Left lung (tissue), 10 donors: ENCODE measurements around the gene PHEX. TPM values are rescaled to one million over a fixed set of nuclear protein-coding genes. Genes with fewer than 3 reads are reported as not detected.

ENCODE experiments used
- ATAC-seq: fragments of 200-7000 bp; cut with Tn5 transposase; one replicate; pipeline ENCODE4 v1.9.1; 2020; ENCODE audit warnings: moderate library complexity
- DNase-seq, 4 donors: peaks; one replicate each; pipeline ENCODE4 v3.0.0-alpha.2; 2013 to 2020
- H3K27ac ChIP-seq, 2 donors: fragments of 200-600 bp; sonication (generic) in 1 of 2; one replicate each; pipeline versions ENCODE4 v1.5.0 to v1.8.0; 2020 to 2021
- H3K27me3 ChIP-seq, 2 donors: fragments of 200-600 bp; sonication (generic) in 1 of 2; one replicate each; pipeline versions ENCODE4 v1.5.0 to v1.8.0; 2020 to 2021
- H3K36me3 ChIP-seq, 2 donors: fragments of 200-600 bp; sonication (generic) in 1 of 2; one replicate each; pipeline versions ENCODE4 v1.5.0 to v1.8.0; 2020 to 2021
- H3K4me1 ChIP-seq, 2 donors: fragments of 200-600 bp; one replicate each; pipeline ENCODE4 v1.8.0; 2021
- H3K4me3 ChIP-seq, 2 donors: fragments of 200-600 bp; sonication (generic) in 1 of 2; one replicate each; pipeline versions ENCODE4 v1.5.0 to v1.8.0; 2020 to 2021; ENCODE audit warnings: mild to moderate bottlenecking in 1 of 2
- H3K9me3 ChIP-seq, 2 donors: fragments of 200-600 bp; sonication (generic) in 1 of 2; one replicate each; pipeline versions ENCODE4 v1.5.0 to v1.8.0; 2020 to 2021
- CTCF ChIP-seq, 2 donors: fragments of 200-600 bp; sonication (generic) in 1 of 2; IDR thresholded peaks; one replicate each; pipeline versions ENCODE4 v1.5.0 to v1.8.0; 2021; ENCODE audit warnings: antibody characterized with exemption in 2 of 2
- intact Hi-C, 2 donors: fragments of 100-400 bp; cut with DNase I; formaldehyde crosslinking; loops; one replicate each; pipeline versions ENCODE4 v1.11.2 to v1.14.2; 2022
- polyA plus RNA-seq, 6 donors: library from polyadenylated mRNA; unstranded; fragments of 120-200 nt; gene quantifications; one replicate each; pipeline ENCODE4 v1.2.1, GENCODE V29; 2013; ENCODE audit not compliant: insufficient read length in 6 of 6
- total RNA-seq, 2 donors: library from RNA; stranded (reverse); fragmentation: NEBNext Ultra II Directional; extraction: Animal tissue kit (Norgen Biotek cat#: 25700); gene quantifications; one replicate each; pipeline ENCODE4 v1.2.1, GENCODE V29; 2021
- donor health status: DM: no; HTN: yes; CAD: no.
- donor health status: DM: no; HTN: no; CAD: no.

PHEX gene
- total and polyA plus RNA-seq, 8 donors: 4.2 to 21.6 (median 8.5) TPM

GRCh38 chrX:22041907-22042530 lies 9.9 kb downstream of the PHEX start:
- no peak for ATAC-seq

GRCh38 chrX:22043872-22044271 lies 11.7 kb downstream of the PHEX start:
- ATAC-seq: no peak
- TF ChIP-seq CTCF (IDR thresholded peaks at IDR 0.05): no peak
- Histone ChIP-seq H3K9me3 (no peaks in the 10 kb centered on the region), H3K4me3 (no peak overlapping the region), H3K27me3 (no peaks in the 10 kb centered on the region), H3K27ac (no peak overlapping the region), H3K36me3 (no peaks in the 10 kb centered on the region), H3K4me1 (no peaks in the 10 kb centered on the region)
- intact Hi-C loops: no loop called here
- DNase-seq: no peak

More at GRCh38 chrX:22041907-22042530, 9.9 kb downstream of the PHEX start:
- TF ChIP-seq CTCF (IDR thresholded peaks at IDR 0.05): no peak
- no peak for DNase-seq
- Histone ChIP-seq H3K9me3 (no peaks in the 10 kb centered on the region), H3K4me3 (no peak overlapping the region), H3K36me3 (no peaks in the 10 kb centered on the region), H3K4me1 (no peaks in the 10 kb centered on the region), H3K27ac (no peak overlapping the region), H3K27me3 (no peaks in the 10 kb centered on the region)
- intact Hi-C loops: no loop called here

- H3K9me3 ChIP-seq: no peaks in the 10 kb centered on the region
- no peaks in the 10 kb centered on the region for H3K27me3 ChIP-seq
- H3K27ac ChIP-seq: no peak overlapping the region
- H3K4me3 ChIP-seq: no peak overlapping the region
- DNase-seq: peak in 2 of 4 donors; percentile 62 to 71
- no peaks in the 10 kb centered on the region for H3K36me3 ChIP-seq
- no peak for ATAC-seq
- no peaks in the 10 kb centered on the region for H3K4me1 ChIP-seq
- intact Hi-C loops: no loop called here
- TF ChIP-seq CTCF (IDR thresholded peaks at IDR 0.05): no peak
Observed at GRCh38 chrX:22047468-22047867, 15.3 kb downstream of the PHEX start.

GRCh38 chrX:22053481-22053880 lies 21.4 kb downstream of the PHEX start:
- TF ChIP-seq CTCF (IDR thresholded peaks at IDR 0.05): no peak
- Histone ChIP-seq H3K4me3 (no peak overlapping the region), H3K9me3 (no peaks in the 10 kb centered on the region), H3K27ac (no peak overlapping the region), H3K27me3 (no peaks in the 10 kb centered on the region), H3K36me3 (no peaks in the 10 kb centered on the region), H3K4me1 (no peaks in the 10 kb centered on the region)
- ATAC-seq (no peak), DNase-seq (no peak)
- intact Hi-C loops: no loop called here

- Histone ChIP-seq H3K9me3 (no peaks in the 10 kb centered on the region), H3K27me3 (no peaks in the 10 kb centered on the region), H3K4me1 (peaks cover 0 to 6% of the 10 kb centered on the region in 2 donors), H3K36me3 (no peaks in the 10 kb centered on the region), H3K4me3 (no peak overlapping the region), H3K27ac (no peak overlapping the region)
- ATAC-seq (no peak), DNase-seq (no peak)
- TF ChIP-seq CTCF (IDR thresholded peaks at IDR 0.05): no peak
- intact Hi-C loops: no loop called here
Observed at GRCh38 chrX:22056235-22056634, 24.1 kb downstream of the PHEX start.
